ENCODE measurements around the gene AKT1. TPM values are rescaled to one million over a fixed set of nuclear protein-coding genes. Genes with fewer than 3 reads are reported as not detected.

Gene AKT1
- total and polyA plus RNA-seq, 2 of the 13 experiments (the other 11 are each of a cell fraction or from before 2014, with no cell fraction given), result 96.2 to 116 TPM

DNA sequence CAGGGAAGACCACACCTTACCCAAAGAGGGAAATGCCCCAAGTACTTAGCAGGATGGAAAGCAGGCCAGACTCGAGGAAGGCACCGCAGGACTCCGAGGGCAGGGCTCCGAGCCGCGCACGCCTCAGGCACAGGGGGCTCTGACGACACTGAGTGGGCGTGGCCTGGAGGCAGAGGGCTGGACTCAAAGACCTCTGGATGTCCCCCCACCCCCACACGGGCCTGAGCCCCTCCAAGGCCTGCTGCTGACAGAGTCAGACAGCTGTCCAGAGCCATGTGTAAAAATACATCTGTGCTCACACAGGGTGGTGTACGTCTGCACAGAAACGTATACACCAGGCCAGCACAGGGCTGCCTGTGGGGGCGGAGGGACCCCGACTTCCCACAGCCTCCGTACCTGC lies 1.4 kb downstream of the AKT1 start (continued):
- TF ChIP-seq, protein P1, sequence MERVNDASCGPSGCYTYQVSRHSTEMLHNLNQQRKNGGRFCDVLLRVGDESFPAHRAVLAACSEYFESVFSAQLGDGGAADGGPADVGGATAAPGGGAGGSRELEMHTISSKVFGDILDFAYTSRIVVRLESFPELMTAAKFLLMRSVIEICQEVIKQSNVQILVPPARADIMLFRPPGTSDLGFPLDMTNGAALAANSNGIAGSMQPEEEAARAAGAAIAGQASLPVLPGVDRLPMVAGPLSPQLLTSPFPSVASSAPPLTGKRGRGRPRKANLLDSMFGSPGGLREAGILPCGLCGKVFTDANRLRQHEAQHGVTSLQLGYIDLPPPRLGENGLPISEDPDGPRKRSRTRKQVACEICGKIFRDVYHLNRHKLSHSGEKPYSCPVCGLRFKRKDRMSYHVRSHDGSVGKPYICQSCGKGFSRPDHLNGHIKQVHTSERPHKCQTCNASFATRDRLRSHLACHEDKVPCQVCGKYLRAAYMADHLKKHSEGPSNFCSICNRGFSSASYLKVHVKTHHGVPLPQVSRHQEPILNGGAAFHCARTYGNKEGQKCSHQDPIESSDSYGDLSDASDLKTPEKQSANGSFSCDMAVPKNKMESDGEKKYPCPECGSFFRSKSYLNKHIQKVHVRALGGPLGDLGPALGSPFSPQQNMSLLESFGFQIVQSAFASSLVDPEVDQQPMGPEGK (CRISPR knock-in tag; IDR thresholded peaks at IDR 0.05), result peak; percentile 80
- TF ChIP-seq MEF2D (CRISPR knock-in tag; IDR thresholded peaks at IDR 0.05) (0 out of 2 replicates have a peak, but pooled peaks have one; percentile 29), ZNF350 (CRISPR knock-in tag; IDR thresholded peaks at IDR 0.05; ENCODE audit: borderline replicate concordance, low read depth) (peak; percentile 54; the same call in 1 of the 2 replicates), ZNF451 (CRISPR knock-in tag; IDR thresholded peaks at IDR 0.05) (no peak), LCORL (IDR thresholded peaks at IDR 0.05) (no peak), LCORL (CRISPR knock-in tag; IDR thresholded peaks at IDR 0.05) (peak; percentile 69; the same call in 1 of the 2 replicates), SP4 (CRISPR knock-in tag; IDR thresholded peaks at IDR 0.05) (0 out of 2 replicates have a peak, but pooled peaks have one; percentile 42)
- TF ChIP-seq, protein P2, sequence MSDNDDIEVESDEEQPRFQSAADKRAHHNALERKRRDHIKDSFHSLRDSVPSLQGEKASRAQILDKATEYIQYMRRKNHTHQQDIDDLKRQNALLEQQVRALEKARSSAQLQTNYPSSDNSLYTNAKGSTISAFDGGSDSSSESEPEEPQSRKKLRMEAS (IDR thresholded peaks at IDR 0.05), result peak; percentile 18; the same call in 1 of the 2 replicates
- TF ChIP-seq, protein P3, sequence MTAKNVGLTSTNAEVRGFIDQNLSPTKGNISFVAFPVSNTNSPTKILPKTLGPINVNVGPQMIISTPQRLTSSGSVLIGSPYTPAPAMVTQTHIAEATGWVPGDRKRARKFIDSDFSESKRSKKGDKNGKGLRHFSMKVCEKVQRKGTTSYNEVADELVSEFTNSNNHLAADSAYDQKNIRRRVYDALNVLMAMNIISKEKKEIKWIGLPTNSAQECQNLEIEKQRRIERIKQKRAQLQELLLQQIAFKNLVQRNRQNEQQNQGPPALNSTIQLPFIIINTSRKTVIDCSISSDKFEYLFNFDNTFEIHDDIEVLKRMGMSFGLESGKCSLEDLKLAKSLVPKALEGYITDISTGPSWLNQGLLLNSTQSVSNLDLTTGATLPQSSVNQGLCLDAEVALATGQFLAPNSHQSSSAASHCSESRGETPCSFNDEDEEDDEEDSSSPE (CRISPR knock-in tag; IDR thresholded peaks at IDR 0.05), result no peak
- TF ChIP-seq, protein P4, sequence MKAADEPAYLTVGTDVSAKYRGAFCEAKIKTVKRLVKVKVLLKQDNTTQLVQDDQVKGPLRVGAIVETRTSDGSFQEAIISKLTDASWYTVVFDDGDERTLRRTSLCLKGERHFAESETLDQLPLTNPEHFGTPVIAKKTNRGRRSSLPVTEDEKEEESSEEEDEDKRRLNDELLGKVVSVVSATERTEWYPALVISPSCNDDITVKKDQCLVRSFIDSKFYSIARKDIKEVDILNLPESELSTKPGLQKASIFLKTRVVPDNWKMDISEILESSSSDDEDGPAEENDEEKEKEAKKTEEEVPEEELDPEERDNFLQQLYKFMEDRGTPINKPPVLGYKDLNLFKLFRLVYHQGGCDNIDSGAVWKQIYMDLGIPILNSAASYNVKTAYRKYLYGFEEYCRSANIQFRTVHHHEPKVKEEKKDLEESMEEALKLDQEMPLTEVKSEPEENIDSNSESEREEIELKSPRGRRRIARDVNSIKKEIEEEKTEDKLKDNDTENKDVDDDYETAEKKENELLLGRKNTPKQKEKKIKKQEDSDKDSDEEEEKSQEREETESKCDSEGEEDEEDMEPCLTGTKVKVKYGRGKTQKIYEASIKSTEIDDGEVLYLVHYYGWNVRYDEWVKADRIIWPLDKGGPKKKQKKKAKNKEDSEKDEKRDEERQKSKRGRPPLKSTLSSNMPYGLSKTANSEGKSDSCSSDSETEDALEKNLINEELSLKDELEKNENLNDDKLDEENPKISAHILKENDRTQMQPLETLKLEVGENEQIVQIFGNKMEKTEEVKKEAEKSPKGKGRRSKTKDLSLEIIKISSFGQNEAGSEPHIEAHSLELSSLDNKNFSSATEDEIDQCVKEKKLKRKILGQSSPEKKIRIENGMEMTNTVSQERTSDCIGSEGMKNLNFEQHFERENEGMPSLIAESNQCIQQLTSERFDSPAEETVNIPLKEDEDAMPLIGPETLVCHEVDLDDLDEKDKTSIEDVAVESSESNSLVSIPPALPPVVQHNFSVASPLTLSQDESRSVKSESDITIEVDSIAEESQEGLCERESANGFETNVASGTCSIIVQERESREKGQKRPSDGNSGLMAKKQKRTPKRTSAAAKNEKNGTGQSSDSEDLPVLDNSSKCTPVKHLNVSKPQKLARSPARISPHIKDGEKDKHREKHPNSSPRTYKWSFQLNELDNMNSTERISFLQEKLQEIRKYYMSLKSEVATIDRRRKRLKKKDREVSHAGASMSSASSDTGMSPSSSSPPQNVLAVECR (CRISPR knock-in tag; IDR thresholded peaks at IDR 0.05; ENCODE audit: borderline replicate concordance), result peak; percentile 48
- TF ChIP-seq, protein P5, sequence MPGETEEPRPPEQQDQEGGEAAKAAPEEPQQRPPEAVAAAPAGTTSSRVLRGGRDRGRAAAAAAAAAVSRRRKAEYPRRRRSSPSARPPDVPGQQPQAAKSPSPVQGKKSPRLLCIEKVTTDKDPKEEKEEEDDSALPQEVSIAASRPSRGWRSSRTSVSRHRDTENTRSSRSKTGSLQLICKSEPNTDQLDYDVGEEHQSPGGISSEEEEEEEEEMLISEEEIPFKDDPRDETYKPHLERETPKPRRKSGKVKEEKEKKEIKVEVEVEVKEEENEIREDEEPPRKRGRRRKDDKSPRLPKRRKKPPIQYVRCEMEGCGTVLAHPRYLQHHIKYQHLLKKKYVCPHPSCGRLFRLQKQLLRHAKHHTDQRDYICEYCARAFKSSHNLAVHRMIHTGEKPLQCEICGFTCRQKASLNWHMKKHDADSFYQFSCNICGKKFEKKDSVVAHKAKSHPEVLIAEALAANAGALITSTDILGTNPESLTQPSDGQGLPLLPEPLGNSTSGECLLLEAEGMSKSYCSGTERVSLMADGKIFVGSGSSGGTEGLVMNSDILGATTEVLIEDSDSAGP (CRISPR knock-in tag; IDR thresholded peaks at IDR 0.05; ENCODE audit: borderline replicate concordance), result peak; percentile 55
- TF ChIP-seq, protein P6, sequence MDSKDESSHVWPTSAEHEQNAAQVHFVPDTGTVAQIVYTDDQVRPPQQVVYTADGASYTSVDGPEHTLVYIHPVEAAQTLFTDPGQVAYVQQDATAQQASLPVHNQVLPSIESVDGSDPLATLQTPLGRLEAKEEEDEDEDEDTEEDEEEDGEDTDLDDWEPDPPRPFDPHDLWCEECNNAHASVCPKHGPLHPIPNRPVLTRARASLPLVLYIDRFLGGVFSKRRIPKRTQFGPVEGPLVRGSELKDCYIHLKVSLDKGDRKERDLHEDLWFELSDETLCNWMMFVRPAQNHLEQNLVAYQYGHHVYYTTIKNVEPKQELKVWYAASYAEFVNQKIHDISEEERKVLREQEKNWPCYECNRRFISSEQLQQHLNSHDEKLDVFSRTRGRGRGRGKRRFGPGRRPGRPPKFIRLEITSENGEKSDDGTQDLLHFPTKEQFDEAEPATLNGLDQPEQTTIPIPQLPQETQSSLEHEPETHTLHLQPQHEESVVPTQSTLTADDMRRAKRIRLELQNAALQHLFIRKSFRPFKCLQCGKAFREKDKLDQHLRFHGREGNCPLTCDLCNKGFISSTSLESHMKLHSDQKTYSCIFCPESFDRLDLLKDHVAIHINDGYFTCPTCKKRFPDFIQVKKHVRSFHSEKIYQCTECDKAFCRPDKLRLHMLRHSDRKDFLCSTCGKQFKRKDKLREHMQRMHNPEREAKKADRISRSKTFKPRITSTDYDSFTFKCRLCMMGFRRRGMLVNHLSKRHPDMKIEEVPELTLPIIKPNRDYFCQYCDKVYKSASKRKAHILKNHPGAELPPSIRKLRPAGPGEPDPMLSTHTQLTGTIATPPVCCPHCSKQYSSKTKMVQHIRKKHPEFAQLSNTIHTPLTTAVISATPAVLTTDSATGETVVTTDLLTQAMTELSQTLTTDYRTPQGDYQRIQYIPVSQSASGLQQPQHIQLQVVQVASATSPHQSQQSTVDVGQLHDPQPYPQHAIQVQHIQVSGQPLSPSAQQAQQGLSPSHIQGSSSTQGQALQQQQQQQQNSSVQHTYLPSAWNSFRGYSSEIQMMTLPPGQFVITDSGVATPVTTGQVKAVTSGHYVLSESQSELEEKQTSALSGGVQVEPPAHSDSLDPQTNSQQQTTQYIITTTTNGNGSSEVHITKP (CRISPR knock-in tag; IDR thresholded peaks at IDR 0.05; ENCODE audit: low read depth), result no peak
- TF ChIP-seq, protein P7, sequence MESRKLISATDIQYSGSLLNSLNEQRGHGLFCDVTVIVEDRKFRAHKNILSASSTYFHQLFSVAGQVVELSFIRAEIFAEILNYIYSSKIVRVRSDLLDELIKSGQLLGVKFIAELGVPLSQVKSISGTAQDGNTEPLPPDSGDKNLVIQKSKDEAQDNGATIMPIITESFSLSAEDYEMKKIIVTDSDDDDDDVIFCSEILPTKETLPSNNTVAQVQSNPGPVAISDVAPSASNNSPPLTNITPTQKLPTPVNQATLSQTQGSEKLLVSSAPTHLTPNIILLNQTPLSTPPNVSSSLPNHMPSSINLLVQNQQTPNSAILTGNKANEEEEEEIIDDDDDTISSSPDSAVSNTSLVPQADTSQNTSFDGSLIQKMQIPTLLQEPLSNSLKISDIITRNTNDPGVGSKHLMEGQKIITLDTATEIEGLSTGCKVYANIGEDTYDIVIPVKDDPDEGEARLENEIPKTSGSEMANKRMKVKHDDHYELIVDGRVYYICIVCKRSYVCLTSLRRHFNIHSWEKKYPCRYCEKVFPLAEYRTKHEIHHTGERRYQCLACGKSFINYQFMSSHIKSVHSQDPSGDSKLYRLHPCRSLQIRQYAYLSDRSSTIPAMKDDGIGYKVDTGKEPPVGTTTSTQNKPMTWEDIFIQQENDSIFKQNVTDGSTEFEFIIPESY (CRISPR knock-in tag; IDR thresholded peaks at IDR 0.05), result peak; percentile 5; the same call in 1 of the 2 replicates
